Activated CD8-positive, alpha-beta memory T cell treated with anti-CD3 and anti-CD28 coated beads, Interleukin-2, amount 50 U/mL, for 24 hours (primary cell): Measurements from ENCODE around the gene SLC25A24.

ENCODE experiments used
- DNase-seq: peaks from one replicate; pipeline ENCODE4 v3.0.0-alpha.2; 2020; ENCODE audit errors: extremely low read depth

SLC25A24 gene

GRCh38 chr1:108106775-108107174 lies 93.4 kb downstream of the SLC25A24 start:
- DNase-seq = no peak

- no peak for DNase-seq
Observed at GRCh38 chr1:108100148-108100547, 100.0 kb downstream of the SLC25A24 start.

GRCh38 chr1:108097018-108097417 lies 103.1 kb downstream of the SLC25A24 start:
- DNase-seq = no peak

- DNase-seq = no peak
Observed at GRCh38 chr1:108096089-108096488, 104.1 kb downstream of the SLC25A24 start.

- no peak for DNase-seq
Observed at GRCh38 chr1:108089477-108089876, 110.7 kb downstream of the SLC25A24 start.

GRCh38 chr1:108085628-108086027 lies 114.5 kb downstream of the SLC25A24 start:
- no peak for DNase-seq

- no peak for DNase-seq
Observed at GRCh38 chr1:108084866-108085477, 115.2 kb downstream of the SLC25A24 start.
